HG03135 (cell line): ENCODE measurements around the gene OR4L1.
"Not testable (repeated sequence)": the region's sequence is repeated elsewhere in the genome, so short reads cannot be mapped to it uniquely, and the experiment has no call there.

Source experiments
- ATAC-seq: cut with Tn5 transposase; IDR thresholded peaks from one replicate; pipeline ENCODE4 v1.9.1; 2021; ENCODE audit warnings: mild to moderate bottlenecking, moderate library complexity; ENCODE audit not compliant: unreplicated experiment

OR4L1 gene

DNA sequence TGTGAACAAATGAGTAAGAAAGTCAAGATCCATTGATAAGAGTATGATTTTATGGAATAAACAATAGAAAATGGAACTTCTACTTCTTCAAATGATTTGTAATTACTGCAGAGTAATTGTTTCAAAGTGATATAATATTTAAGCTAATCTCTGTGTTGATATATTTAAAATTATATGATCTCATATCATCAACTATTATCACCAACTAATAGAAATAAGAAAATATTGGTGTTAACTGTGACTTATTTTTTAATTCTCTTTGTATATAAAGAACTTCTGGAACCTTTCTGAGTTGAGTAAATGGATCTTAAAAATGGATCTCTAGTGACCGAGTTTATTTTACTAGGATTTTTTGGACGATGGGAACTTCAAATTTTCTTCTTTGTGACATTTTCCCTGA is at the start of gene OR4L1:
OR4L1 (plus strand) TSS at position 301 of the 400 bp plus-strand sequence; CDS start at position 301, 0 bp downstream.
- no peak for ATAC-seq

DNA sequence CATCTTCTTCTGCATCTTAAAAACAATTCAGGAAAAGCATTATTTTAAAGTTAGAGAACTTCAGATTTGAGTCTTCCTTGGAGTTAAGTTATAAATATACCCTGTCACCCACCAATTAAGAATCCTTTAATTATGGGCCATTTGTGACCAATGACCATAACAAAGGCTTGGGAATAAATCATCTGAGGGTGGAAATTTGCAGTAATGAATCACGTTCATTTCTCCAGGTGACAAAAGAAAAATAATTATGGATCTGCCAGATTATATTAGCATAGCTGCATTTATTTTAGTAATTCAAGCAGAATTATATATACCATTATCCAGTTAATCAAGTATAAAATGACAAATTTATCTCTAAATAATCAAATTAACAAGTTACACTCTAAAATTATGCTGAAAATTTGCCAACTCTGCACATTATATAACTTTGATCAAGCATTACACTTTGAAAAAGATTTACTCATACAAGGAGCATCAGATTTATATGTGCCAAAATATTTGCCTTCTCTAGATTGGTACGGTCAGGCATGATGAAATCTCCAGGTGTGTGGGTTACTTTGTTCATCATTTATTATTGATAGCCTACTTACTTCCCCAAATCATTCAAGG is 40.5 kb upstream of the OR4L1 start, which contains the start of gene OR4K14:
OR4K14 (minus strand) TSS at position 51 of the 609 bp plus-strand sequence. CDS start 4,114 bp downstream, outside the sequence.
- no peak for ATAC-seq

DNA sequence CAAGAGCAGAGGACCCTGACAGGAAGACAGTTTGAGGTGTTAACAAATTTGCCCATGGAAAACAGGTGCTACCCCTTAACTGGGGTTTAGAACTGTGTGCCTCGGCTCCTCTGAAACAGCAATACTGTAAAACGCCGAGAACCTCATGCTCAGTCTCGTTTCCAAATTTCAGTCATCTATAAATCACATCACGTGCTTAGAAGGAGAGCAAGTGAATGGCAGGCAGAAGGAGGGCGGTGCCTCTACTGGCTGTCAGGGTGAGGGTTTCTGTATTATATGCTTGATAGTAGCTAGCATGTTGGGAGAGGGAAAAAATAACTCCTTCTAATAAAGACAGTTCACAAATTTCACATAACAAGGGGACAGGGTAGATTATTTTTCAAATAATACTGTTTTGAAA is 28.8 kb upstream of the OR4L1 start:
- no peak for ATAC-seq

DNA sequence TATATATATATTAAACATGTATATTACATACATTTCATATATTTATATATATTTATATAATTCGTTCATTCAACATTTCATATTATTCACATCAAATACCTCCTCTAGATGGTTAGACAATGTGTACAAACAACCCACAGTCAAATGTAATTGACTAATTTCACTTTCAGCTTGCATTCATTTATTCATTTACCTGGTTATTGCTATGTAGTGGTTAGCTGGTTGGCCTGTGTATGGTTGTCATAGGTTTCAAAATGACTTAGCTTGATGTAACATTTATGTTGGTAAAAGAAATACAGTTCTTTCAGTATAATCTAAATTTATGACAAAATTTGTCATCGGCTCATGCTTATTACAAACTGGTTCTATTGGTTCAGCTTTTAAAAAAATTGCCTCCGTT is 24.4 kb upstream of the OR4L1 start:
- ATAC-seq = no peak

GRCh38 chr14:20035938-20036337 is 23.9 kb upstream of the OR4L1 start, which contains the start of gene OR4K13:
Gene OR4K13 (minus strand): TSS chr14:20036038. CDS start chr14:20034758, 1,280 bp downstream.
- ATAC-seq = no peak

GRCh38 chr14:20044243-20044642 is 15.6 kb upstream of the OR4L1 start:
- no peak for ATAC-seq

GRCh38 chr14:20048202-20048601 is 11.6 kb upstream of the OR4L1 start:
- no peak for ATAC-seq

DNA sequence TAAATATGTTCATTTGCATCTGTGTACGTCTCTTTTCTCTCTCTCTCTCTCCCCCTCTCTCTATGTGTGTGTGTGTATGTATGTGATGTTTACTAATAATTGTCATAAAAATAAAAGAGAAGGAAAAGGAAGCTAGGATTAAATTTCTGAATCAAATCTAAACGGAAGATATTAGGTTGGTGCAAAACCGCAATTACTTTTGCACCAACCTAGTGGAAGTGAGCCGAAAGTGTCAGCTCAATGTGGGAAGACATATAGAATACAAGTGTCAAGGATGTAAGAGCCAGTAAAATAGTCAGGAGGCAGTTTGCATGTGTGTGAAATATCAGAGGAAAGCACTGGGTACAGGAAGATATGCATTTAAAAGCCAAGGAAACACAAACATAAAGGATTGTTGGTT is 32.2 kb downstream of the OR4L1 start:
- no peak for ATAC-seq

DNA sequence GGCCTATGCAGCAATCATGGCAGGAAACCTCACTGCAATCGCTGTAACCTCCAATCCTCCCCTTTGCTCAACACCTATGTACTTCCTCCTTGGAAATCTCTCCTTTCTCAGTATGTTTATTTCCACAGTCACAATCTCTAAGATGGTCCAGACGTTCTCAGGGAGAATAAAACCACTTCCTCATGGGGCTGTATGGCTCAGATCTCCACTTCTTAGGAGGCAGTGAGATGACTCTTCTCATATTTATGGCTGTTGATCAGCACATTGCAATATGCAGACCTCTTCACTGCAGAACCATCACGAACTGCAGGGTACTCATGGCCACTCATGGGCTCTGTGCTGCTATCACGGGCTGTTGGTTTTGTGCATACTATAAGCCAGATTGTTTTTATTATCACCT is 33.6 kb downstream of the OR4L1 start:
- ATAC-seq = no peak

GRCh38 chr14:20098926-20099770 is 39.3 kb downstream of the OR4L1 start:
- not testable (repeated sequence) for ATAC-seq

- ATAC-seq = no peak
Measured at GRCh38 chr14:20110438-20110837, 50.6 kb downstream of the OR4L1 start, which contains the start of gene OR4K17. Gene OR4K17 (plus strand): TSS chr14:20110739. CDS start chr14:20117500, 6,761 bp downstream.
